ENCODE results near the gene CAVIN4.

CAVIN4 gene

GRCh38 chr9:100623969-100624368 is 46.1 kb downstream of the CAVIN4 start:
- no peak overlapping the region for H3K4me3 ChIP-seq (ENCODE audit: low read depth, low read length)
- no peak for TF ChIP-seq CTCF (IDR thresholded peaks at IDR 0.05; ENCODE audit: borderline replicate concordance, insufficient read depth, low read depth, low read length)

DNA sequence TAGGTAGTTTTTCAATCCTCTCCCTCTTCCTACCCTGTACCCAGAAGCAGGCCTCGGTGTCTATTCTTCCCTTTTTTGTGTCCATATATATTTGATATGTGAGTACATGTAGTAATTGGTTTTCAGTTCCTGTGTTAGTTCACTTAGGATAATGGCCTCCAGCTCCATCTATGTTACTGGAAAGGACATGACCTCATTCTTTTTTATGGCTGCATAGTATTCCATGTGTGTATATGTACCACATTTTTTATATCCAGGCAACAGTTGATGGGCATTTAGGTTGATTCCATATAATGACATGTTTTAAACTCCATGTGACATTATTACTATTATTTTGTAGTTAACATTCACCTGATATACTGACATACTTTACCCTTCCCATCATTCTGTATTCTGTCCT is 49.1 kb downstream of the CAVIN4 start:
- H3K4me3 ChIP-seq (ENCODE audit: low read depth, low read length): no peak overlapping the region
- no peak for TF ChIP-seq CTCF (IDR thresholded peaks at IDR 0.05; ENCODE audit: borderline replicate concordance, insufficient read depth, low read depth, low read length)

DNA sequence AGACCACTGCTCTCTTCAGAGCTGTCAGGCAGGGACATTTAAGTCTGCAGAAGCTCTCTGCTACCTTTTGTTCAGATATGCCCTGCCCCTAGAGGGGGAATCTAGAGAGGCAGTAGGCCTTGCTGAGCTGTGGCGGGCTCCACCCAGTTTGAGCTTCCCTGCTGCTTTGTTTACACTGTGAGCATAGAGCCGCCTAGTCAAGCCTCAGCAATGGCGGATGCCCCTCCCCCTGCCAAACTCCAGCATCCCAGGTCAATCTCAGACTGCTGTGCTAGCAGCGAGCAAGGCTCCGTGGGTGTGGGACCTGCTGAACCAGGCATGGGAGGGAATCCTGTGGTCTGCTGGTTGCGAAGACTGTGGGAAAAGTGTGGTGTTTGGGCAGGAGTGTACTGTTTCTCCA is 59.9 kb downstream of the CAVIN4 start:
- H3K4me3 ChIP-seq (ENCODE audit: low read depth, low read length): no peak overlapping the region
- TF ChIP-seq CTCF (IDR thresholded peaks at IDR 0.05; ENCODE audit: borderline replicate concordance, insufficient read depth, low read depth, low read length): no peak
